Large intestine (tissue), 3 donors: ENCODE results near the gene ARHGAP35. TPM values are rescaled to one million over a fixed set of nuclear protein-coding genes. Genes with fewer than 3 reads are reported as not detected.

Source experiments
- DNase-seq, 2 donors: peaks; one replicate each; pipeline versions ENCODE4 v3.0.0 to v3.0.0-alpha.2; 2013
- H3K27ac ChIP-seq: one replicate; pipeline ENCODE4 v1.5.1; 2013; ENCODE audit warnings: low read length
- H3K27me3 ChIP-seq: 2 replicates; pipeline ENCODE4 v1.6.1; 2013; ENCODE audit warnings: low read length; ENCODE audit not compliant: control insufficient read depth, insufficient read depth
- H3K36me3 ChIP-seq: 2 replicates; pipeline ENCODE4 v1.6.1; 2013; ENCODE audit warnings: low read length; ENCODE audit not compliant: control insufficient read depth, insufficient read depth
- H3K4me1 ChIP-seq: one replicate; pipeline ENCODE4 v1.6.1; 2013; ENCODE audit warnings: low read length; ENCODE audit not compliant: control insufficient read depth, insufficient read depth
- H3K4me3 ChIP-seq: one replicate; pipeline ENCODE4 v1.5.1; 2013; ENCODE audit warnings: low read length
- H3K9me3 ChIP-seq: one replicate; pipeline ENCODE4 v1.6.1; 2013; ENCODE audit warnings: mild to moderate bottlenecking, low read depth, low read length, moderate library complexity; ENCODE audit not compliant: control insufficient read depth
- WGBS: methylation state at CpG from one replicate; pipeline ENCODE4 v1.1.5; 2013; ENCODE audit warnings: low lambda C conversion rate; ENCODE audit not compliant: insufficient coverage; 5-methylcytosine and 5-hydroxymethylcytosine counted together
- polyA plus RNA-seq: library from polyadenylated mRNA; unstranded; fragments of 120-200 nt; gene quantifications from one replicate; pipeline ENCODE4 v1.2.1, GENCODE V29; 2013

Gene ARHGAP35
- polyA plus RNA-seq, 1 donor = 42.8 TPM

DNA sequence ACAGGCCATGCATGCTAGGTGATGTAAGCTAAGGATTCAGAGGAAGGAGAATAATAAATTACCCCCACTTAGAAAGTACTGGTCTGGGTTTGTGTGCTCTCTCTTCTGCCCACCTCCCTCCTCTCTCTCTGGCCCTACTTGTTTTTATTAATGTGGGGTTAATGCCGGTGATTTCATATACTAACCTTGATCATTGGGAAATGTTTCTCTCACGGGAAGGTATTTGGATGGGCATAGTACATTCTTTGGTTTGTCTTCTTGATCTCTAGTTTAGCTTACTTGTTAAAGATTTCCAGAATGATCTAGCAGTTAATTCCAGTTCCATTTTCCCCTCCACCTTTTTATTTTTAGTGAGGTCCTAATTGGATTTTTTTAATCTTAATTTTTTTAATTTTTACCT, 24.6 kb downstream of the ARHGAP35 start:
- peaks cover 41% of the 10 kb centered on the region for H3K4me1 ChIP-seq
- H3K9me3 ChIP-seq = no peaks in the 10 kb centered on the region
- no peaks in the 10 kb centered on the region for H3K36me3 ChIP-seq
- H3K27me3 ChIP-seq = no peaks in the 10 kb centered on the region
- DNase-seq = no peak
- H3K4me3 ChIP-seq = no peak overlapping the region
- WGBS = no CpG with 5 or more reads among the region's 2 CpGs
- H3K27ac ChIP-seq = no peak overlapping the region

DNA sequence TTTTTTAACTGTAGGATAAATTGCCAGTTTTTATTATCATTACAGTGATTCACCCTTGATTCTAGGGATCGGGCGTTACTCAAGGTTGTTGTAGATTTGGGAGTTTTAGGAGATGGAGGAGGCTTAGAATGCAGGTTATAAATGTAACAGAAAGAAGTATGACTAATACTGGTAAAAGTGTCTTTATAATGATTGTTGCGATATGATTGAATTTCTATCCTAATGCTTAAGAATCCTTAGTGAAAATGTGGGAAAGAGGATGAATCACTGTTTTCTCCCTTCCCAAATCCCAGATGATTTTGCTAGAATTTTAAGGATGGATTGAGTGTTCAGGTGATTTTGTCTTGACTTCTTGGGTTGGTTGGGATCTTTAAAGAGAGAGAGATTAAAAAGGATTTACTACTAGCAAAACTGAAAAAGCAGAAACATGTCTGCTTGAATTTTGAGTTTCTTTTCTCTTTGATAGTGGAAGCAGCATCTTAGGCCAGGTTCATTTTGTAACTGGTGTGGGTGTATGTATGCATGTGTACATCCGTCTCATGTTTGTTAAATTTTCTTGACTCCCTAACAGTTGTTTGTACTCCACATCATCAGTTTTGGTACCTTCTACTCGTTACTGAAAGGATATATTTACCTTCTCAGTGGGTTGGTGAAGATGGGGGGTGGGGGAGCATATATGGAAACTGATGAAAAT, 25.9 kb downstream of the ARHGAP35 start:
- Histone ChIP-seq H3K4me3 (no peak overlapping the region), H3K27me3 (no peaks in the 10 kb centered on the region), H3K27ac (no peak overlapping the region), H3K4me1 (peaks cover 37% of the 10 kb centered on the region), H3K9me3 (no peaks in the 10 kb centered on the region), H3K36me3 (no peaks in the 10 kb centered on the region)
- no peak for DNase-seq
- 100% methylated on average over 2 of the region's 5 CpGs for WGBS

DNA sequence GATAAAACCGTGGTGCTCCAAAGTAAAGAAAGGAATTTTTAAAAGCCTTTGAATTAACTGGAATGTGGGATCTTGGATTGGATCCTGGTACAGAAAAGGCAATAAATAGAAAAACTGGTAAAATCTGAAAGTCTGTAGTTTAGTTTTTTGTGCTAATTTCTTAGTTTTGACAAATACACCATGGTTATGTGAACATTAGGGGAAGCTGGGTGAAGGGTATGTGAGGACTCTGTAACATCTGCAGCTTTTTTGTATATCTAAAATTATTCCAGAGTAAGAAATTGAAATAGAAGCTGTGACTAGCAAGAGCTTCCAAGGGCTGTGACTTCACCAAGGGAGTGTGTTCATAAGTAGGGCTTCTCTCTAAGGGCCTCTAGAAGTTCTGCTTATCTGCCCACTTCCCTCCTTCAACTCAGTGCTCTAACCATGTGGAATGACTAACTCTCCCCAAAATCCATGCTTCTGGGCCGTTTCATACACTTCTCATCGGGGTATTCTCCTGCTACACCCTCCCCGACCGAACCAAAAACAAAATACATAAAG, 26.5 kb downstream of the ARHGAP35 start:
- no peaks in the 10 kb centered on the region for H3K27me3 ChIP-seq
- H3K9me3 ChIP-seq = no peaks in the 10 kb centered on the region
- no peak for DNase-seq
- no peak overlapping the region for H3K4me3 ChIP-seq
- peaks cover 32% of the 10 kb centered on the region for H3K4me1 ChIP-seq
- no peak overlapping the region for H3K27ac ChIP-seq
- no peaks in the 10 kb centered on the region for H3K36me3 ChIP-seq
- WGBS = 100% methylated on average over 2 of the region's 5 CpGs

DNA sequence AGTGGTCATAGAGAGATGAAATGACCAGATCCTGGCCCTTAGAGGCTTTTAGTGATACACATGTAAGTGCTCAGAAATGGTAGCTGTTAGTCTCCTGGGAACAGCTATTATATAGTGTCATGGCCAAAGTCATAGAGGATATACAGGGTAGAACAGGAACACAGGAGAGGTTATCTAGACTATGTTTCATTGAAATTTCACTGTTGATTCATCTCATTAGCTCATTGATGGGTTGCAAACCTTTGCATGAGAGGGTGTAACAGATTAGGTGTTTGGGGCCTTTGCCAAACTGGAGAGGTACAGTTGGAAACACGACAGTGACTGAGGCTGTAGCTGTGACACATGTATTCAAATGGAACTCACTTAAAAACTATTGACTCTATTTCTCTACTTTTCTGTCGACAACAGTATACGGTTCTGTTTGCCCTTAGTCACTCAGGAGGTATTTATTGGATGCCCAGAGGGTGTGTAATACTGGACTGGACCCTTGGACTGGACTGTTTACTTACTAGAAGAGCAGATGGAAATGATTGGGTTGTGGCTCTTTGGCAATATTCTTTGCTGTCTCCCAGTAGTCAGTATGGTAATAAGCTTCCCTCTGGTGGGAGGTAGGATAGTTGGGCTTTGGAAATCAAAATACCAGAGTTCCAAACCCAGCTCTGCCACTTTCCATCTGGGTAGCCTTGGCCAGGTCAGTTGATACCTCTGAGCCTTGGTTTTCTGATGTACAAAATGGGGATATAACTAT, 29.8 kb downstream of the ARHGAP35 start:
- peaks cover 33% of the 10 kb centered on the region for H3K4me1 ChIP-seq
- peak overlapping the region; percentile 81 for H3K27ac ChIP-seq
- peak; percentile 89 to 95 for DNase-seq
- no peaks in the 10 kb centered on the region for H3K36me3 ChIP-seq
- H3K9me3 ChIP-seq = no peaks in the 10 kb centered on the region
- H3K27me3 ChIP-seq = no peaks in the 10 kb centered on the region
- no CpG with 5 or more reads among the region's 3 CpGs for WGBS
- H3K4me3 ChIP-seq = no peak overlapping the region

DNA sequence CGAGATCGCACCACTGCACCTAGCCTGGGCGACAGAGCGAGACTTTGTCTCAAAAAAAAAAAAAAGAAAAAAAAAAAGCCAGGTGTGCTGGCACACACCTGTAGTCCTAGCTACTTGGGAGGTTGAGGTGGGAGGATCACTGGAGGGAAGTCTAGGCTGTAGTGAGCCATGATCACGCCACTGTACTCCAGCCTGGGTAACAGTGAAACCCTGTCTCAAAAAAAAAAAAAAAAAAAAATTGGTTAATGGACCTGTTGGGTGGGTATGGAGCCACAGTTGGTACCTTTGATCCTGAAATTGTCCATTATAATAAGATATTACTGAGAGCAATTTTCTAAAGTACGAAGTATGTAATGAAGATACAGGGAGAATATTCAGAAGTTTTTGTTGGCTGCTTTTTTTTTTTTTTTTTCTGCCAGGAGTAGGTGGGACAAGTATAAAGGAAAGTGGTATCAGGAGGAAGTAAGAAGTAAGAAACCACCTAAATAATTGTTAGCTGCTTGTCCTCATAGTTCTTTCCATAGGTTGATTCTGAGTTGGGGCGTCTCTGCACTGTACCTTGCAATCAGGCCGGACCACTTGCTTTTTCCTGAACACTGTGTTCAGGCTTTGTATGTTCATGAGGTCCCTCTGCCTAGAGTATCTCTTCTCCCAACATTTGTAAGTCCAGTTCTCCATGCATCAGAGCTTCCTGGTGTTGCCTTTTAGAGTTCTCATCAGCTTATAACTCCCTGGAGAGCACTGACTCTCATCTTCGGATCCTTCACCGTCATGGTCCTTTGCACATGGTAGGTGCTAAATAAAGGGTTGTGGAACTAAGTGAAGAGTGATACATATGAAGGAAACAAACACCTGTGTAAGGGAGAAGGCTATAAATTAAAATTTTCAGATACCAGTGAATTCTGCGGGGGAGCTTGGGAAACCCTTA, 31.7 kb downstream of the ARHGAP35 start:
- Histone ChIP-seq H3K4me1 (peaks cover 31% of the 10 kb centered on the region), H3K36me3 (no peaks in the 10 kb centered on the region), H3K27me3 (no peaks in the 10 kb centered on the region), H3K27ac (peak overlapping the region; percentile 29), H3K4me3 (no peak overlapping the region), H3K9me3 (no peaks in the 10 kb centered on the region)
- DNase-seq = no peak
- 100% methylated on average over 1 of the region's 11 CpGs for WGBS

DNA sequence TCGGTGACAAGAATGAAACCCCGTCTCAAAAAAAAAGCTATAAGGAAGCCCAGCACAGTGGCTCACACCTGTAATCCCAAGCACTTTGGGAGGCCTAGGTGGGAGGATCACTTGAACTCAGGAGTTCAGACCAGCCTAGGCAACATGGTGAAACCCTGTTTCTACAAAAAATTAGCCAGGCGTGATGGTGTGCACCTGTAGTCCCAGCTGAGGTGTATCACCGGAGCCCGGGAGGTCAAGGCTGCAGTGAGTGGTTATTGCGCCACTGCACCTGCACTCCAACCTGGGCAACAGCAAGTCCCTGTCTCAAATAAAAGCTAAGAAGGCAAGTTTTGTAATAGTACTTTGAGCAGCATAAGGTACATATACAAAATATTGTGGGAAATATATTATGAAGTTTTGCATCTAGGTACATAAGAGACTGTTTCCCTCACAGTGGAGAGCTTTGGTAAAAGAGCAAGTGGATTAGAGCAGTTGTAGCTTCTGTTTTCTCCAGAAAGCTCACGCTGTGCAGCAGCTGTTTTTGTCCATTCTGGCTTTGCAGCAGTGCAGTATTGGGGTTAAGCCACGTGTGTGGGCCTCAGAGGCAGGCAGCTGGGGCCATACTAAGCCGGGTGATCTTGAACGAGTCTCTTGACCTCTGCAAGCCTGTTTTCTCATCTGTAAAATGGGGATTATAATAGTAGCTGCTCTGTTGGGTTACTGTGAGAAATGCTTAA, 35.4 kb downstream of the ARHGAP35 start:
- Histone ChIP-seq H3K27ac (no peak overlapping the region), H3K4me1 (peaks cover 17% of the 10 kb centered on the region), H3K9me3 (no peaks in the 10 kb centered on the region), H3K36me3 (no peaks in the 10 kb centered on the region), H3K4me3 (no peak overlapping the region), H3K27me3 (no peaks in the 10 kb centered on the region)
- DNase-seq = no peak
- WGBS = no CpG with 5 or more reads among the region's 10 CpGs

DNA sequence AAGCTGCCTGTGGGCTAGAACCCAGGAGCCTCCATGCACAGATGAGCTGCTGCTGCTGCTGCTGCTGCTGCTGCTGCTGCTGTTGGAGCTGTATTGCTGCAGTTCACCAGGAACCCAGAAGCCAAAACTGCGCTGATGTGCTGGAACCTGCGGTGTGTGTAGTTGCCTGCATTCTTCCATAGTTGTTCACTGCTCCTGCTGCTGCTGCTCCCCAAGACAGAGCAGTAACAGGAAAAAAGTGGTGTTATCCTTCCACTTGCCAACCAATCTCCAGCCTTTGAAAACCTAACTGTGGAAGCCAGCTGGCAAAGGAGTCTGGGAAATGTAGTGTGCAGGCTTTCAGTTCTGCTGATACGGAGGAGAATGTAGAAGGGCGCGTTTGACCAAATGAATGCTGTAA, 37.9 kb downstream of the ARHGAP35 start:
- Histone ChIP-seq H3K27me3 (no peaks in the 10 kb centered on the region), H3K36me3 (no peaks in the 10 kb centered on the region), H3K9me3 (no peaks in the 10 kb centered on the region), H3K4me1 (peaks cover 22% of the 10 kb centered on the region), H3K27ac (no peak overlapping the region), H3K4me3 (no peak overlapping the region)
- no CpG with 5 or more reads among the region's 5 CpGs for WGBS
- DNase-seq = no peak

DNA sequence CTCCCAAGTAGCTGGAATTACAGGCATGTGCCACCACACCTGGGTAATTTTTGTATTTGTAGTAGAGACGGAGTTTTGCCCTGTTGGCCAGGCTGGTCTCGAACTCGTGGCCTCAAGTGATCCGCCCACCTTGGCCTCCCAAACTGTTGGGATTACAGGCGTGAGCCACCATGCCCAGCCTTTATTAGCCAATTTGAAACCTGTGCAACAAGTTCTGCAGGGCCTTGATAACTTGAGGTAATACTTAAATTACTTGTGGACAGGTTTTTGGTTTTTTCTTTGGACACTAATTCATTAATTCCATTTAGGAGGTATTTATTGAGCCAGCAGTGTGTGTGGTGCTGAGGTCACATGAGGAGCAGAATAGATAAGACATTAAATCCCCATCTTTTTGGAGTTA, 39.5 kb downstream of the ARHGAP35 start:
- H3K4me1 ChIP-seq = peaks cover 31% of the 10 kb centered on the region
- no peak overlapping the region for H3K27ac ChIP-seq
- no peaks in the 10 kb centered on the region for H3K9me3 ChIP-seq
- H3K27me3 ChIP-seq = no peaks in the 10 kb centered on the region
- no peak overlapping the region for H3K4me3 ChIP-seq
- no CpG with 5 or more reads among the region's 5 CpGs for WGBS
- peaks cover 2% of the 10 kb centered on the region for H3K36me3 ChIP-seq
- no peak for DNase-seq

DNA sequence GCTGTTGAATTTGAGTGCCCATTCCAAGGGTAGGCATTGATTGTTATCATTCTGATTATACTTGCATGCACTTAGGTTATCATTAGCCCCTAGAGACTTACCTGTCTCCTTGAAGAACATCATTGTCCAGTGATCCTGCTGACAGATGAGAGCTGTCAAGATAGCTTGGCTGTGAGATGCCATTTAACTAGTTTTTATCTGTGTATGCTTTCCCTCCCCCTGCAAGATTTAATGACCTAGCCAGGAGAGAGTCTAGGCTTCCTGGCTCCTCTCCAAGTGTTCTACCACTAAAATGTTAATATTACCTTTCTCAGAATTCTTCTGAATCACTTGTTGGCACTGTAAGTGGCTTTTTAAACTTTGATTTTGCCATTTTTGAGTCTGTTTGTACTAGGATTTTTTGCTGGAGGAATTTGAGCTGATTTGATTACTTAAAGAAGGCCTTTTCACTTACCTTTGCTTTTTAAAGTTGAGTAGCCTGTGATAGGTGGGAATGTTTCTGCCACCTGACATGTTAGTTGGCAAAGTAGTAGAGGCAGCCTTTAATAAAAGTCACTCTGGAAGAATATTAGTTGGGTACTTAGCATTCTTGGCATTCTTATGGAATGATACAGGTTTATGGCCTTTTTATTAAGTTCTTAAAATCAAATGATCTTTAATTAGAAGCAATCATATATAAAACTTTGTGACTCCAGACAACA, 41.1 kb downstream of the ARHGAP35 start:
- no peaks in the 10 kb centered on the region for H3K9me3 ChIP-seq
- no peak for DNase-seq
- peaks cover 28% of the 10 kb centered on the region for H3K4me1 ChIP-seq
- H3K36me3 ChIP-seq = peaks cover 2% of the 10 kb centered on the region
- H3K27me3 ChIP-seq = no peaks in the 10 kb centered on the region
- no peak overlapping the region for H3K27ac ChIP-seq
- H3K4me3 ChIP-seq = no peak overlapping the region
